Stimulated activated CD4-positive, alpha-beta T cell treated with anti-CD3 and anti-CD28 coated beads, Interleukin-1b, Interleukin-23, amount 100 ng/mL, for 4 hours (primary cell): ENCODE results near the gene DEAF1.

Experiments used
- DNase-seq, 2 donors: peaks; one replicate each; pipeline ENCODE4 v3.0.0-alpha.2; 2020; ENCODE audit warnings: low read depth in 2 of 2

The DEAF1 gene

GRCh38 chr11:721247-721740 is 26.3 kb upstream of the DEAF1 start:
- DNase-seq = no peak

- peak in 1 of 2 donors; percentile 44 for DNase-seq
Observed at GRCh38 chr11:720642-721246, 25.7 kb upstream of the DEAF1 start.

- no peak for DNase-seq
Observed at GRCh38 chr11:720017-720641, 25.1 kb upstream of the DEAF1 start.

- no peak for DNase-seq
Observed at GRCh38 chr11:719214-720016, 24.4 kb upstream of the DEAF1 start.

- no peak for DNase-seq
Observed at GRCh38 chr11:714436-714835, 19.4 kb upstream of the DEAF1 start.

- DNase-seq = no peak
Observed at GRCh38 chr11:709109-709997, 14.3 kb upstream of the DEAF1 start.

- DNase-seq = no peak
Observed at GRCh38 chr11:708511-708910, 13.5 kb upstream of the DEAF1 start.

GRCh38 chr11:707817-708420 is 12.9 kb upstream of the DEAF1 start:
- DNase-seq = no peak

- no peak for DNase-seq
Observed at GRCh38 chr11:706957-707816, 12.2 kb upstream of the DEAF1 start.

GRCh38 chr11:706439-706956 is 11.5 kb upstream of the DEAF1 start:
- no peak for DNase-seq

- no peak for DNase-seq
Observed at GRCh38 chr11:705646-706438, 10.8 kb upstream of the DEAF1 start, which contains the start of gene EPS8L2. EPS8L2 (plus strand) TSS chr11:706231; CDS start chr11:709408, 3,177 bp downstream.

GRCh38 chr11:704781-705645 is 10.0 kb upstream of the DEAF1 start:
- DNase-seq = no peak

GRCh38 chr11:704228-704674 is 9.2 kb upstream of the DEAF1 start:
- DNase-seq = no peak

GRCh38 chr11:703506-703905 is 8.5 kb upstream of the DEAF1 start:
- DNase-seq = no peak

- DNase-seq = no peak
Observed at GRCh38 chr11:702462-703461, 7.7 kb upstream of the DEAF1 start.

- DNase-seq = no peak
Observed at GRCh38 chr11:701741-702461, 6.9 kb upstream of the DEAF1 start.
